DMS79 treated with DMSO at 0.1 percent for 48 hours (cell line): Measurements from ENCODE around the gene ME3.
"Not testable (repeated sequence)": the region's sequence is repeated elsewhere in the genome, so short reads cannot be mapped to it uniquely, and the experiment has no call there.

Source experiments
- DNase-seq: peaks from one replicate; lab custom pipeline; 2025; lab: John Stamatoyannopoulos, UW

ME3 gene

DNA sequence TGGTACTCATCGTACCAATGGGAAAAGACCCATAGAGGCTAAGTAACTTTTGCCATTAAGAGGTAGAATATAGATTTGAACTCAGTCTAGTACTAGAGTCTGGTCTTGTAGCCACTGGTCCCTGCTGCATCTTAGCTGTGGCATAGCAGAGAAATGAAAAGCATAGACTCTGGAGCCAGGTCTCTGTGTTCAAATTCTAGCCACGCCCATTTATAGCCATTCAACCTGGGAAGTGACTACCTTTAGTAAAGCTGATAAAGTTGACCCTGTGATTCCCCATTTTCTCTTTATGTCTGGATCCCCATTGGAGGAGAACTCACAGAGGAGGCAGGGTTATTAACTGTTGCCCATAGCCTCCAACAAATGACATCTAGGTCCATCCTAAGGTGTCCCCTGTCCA is 113.6 kb downstream of the ME3 start:
- no peak for DNase-seq

DNA sequence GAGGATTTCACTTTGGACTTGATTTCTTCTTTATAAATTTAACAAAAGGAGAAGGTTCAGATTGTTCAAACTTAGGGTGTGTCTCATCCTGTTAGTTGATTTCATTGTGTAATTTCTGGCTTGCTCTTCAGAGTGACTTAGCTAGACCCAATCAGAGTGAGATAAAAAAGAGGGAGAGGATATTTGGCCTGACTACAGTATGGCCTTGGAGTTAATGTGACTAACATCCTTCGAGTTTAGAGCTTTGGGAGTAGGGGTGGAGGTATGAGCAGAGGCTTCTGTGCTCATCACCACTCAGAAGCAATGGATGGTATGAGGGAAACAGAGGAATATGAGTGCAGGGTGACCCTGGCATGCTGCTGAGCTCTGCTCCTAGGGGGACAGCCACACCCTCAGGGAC is 114.2 kb downstream of the ME3 start:
- DNase-seq = no peak

DNA sequence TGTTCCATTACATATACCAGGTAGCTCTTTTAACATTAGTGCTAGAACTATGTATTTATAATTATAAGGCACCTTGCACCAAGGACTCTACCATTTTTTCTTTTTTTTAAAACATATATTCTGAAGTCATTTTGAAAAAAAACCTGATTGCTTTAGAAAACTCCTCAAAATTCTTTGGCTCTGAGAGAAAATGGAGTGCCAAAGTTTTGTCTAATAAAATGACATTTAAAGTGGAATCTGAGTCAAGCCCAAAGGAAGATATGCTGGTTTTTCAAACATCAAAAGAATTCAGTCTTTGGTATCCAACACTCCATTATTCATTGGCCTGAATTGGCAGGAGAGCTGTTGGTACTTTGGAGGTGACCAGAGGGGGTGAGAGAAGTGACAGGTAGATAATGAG is 116.5 kb downstream of the ME3 start:
- no peak for DNase-seq

DNA sequence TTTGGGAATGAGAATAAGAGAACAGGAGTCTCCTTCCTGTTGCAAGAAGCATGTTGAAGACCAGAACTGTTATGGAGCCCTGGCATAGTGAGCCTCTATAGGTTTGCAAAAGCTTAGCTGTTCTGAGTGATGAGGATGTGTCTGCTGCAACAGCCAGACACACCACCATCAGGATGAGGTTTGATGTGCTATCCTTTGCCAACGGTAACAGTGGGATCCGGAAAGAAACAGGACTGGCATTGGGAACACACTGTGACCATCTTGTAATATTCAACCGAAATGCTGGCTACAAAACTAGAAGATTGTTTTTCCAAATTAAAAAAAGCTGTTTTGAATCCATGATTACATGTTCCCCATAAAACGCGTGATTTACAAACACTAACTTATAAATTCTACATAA is 117.0 kb downstream of the ME3 start:
- DNase-seq = no peak

DNA sequence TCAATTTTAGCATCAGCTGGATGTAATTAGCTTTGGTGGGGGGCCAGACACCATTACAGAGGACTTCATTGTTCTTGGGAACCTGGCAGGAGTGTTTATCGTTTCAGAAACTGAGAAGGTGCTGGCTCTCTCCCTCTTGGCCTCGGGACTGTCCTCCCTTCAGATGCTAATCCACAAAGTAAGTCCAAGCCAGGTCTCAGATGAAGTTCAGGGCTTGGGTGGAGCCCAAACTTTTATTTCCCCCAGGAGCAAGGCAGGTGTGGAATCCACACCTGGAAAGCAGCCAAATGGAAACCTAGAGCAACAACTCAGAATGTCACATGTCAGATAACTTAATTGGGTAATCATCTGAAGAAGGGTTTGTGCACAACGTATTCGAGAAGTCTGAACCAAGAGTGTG is 119.2 kb downstream of the ME3 start:
- no peak for DNase-seq

DNA sequence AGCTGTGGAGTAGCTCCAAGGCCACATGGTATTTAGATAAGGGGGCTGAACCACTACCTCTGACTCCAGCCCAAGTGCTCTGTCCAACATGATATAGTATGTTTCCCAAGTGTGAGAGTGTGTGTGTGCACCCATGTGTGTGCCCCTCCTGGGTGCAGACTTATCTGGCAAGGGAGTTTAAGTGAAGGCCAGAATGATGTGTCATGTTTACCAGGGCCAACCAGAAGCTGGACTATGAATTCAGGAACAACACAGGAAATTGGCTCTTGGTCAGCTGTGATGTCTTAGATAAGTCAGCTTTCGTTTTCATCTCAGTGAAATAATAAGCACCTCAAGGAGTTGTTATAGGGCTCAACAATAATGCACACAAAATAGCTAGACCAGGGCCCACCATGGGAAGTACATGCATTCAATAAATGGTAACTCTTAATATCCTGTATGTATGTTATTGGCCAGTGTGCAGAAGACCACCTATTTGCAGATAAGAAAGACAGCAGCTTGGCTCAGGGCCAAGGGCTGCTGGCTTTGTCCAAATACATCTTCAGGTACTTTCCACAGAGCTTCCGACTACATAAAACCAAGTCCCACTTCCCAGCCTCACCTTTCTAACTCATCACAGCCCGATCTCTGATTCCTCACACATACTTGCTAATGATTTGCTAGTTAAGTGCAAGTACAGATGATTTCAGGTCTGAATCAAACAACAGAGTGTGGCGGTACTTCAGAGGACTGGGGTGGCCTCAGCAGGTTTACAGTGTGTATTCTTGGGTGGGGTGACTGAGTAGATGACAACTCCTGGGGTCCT is 120.9 kb downstream of the ME3 start:
- no peak for DNase-seq

DNA sequence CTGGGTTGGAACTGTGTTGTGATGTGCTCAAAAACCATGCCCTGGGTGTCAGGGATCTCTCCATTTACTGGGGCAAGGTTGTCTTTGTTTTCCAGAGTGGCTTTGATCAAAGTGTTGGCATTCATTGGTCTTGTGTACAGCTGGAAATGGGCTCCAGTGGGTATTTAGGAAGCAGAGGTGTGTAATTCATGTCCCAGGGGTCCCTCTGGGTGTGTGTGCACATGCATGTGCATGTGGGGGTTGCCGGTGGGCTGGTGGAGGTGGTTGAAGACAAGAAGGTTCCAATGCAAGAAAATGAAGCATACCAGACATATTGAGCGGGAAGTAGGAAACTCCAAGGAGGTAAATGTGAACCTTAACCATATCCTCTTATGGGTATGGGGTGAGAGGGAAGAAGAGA is 121.7 kb downstream of the ME3 start:
- no peak for DNase-seq

DNA sequence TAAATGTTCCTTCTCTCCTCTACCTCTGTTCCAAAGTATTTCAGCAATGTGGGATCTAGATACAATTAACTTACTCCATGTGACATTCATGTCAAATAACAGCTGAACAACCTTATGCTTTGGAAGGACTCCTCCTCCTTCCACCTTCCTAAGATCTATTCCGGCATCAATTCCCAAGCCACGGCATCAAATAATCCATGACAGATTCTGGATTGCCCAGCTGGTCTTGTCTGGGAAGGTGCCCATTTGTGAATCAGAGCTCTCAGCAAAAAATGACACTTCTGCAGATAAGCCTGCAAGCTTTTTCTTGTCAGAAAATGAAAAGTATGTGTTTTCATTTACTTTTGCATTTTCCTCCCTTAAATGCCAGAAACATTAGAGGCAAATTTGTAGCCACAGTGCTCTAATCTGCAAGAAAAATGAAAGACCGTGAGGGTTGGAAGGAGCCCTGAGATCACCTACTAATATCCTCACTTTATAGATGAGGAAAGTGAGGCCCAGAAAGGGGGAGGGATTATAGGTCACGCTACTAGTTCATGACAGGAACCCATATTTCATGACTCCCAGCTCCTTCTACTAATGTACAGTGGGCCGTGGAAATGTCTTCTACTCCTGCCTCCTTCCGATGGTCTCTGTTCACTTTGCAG is 124.0 kb downstream of the ME3 start:
- no peak for DNase-seq

DNA sequence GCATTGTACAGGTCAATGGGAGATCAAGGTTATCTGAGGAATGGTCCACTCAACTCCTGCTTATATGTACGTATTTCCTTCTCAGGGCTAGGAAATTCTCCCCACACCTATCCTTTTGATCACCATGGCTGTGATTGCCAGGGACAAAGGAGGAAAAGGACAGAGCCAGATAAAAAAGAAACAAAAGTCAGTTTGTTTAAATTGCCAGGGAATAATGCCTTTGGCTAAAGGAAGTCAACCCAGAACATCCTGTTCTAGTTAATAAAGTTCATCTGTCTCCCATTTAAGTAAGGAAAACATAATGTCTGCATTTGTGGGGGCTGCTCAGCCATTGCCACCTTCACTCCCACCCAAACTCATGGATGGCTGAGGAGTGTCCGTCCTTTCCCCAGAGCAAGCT is 124.7 kb downstream of the ME3 start:
- no peak for DNase-seq

DNA sequence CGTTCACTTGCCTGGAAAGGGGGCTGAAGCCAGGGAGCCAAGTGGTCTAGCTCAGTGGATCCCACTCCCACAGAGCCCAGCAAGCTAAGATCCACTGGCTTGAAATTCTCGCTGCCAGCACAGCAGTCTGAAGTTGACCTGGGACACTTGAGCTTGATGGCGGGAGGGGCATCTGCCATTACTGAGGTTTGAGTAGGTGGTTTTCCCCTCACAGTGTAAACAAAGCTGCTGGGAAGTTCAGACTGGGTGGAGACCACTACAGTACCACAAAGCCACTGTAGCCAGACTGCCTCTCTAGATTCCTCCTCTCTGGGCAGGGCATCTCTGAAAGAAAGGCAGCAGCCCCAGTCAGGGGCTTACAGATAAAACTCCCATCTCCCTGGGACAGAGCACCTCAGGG is 131.1 kb downstream of the ME3 start:
- DNase-seq = peak; percentile 7

DNA sequence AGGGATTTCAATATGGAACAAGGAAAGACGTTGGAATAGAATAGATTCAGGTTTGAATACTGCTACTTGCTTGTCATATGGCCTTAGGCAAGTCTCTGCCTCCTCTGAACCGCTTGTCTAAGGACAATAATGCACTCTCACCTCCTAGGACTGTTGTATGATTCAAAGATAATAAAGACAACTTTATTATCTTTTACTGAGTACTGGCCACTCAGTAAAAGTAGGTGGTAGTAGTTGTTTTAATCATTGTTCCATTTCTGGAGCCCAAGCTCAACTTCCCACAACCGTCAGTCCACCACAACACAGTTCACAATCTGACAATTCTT is 134.2 kb downstream of the ME3 start:
- no peak for DNase-seq

DNA sequence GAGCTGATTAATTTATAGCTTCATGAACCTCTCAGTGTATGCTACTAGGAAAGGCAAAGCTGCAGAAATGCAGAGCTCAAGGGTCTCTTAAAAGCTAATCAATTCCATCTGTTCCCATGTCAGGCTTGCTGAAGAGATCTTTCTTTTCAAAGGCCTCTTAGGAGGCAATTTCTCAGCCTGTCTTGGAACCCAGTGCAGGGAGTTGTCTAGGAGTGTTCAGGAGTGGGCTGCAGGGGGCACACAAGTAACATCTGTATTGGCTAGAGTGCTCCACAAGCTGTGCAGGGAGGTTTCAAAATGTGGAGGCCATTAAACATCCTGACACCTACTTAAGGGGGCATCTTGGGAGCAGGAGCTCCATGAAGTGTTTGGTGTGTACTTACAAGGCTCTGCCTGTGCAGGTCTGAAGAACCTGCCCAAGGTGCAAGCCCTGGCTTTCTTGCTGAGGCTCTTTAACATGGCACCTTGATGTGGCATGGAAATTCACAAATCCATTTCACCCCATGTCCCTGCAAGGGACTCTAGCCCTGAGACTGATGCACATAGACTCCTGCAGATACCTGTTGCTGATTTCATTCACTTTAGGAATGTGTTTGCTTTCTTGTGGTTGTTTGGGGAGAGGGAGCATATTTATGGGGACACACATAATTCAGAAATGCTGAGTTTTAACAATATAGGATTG is 134.7 kb downstream of the ME3 start:
- DNase-seq = peak; percentile 63

DNA sequence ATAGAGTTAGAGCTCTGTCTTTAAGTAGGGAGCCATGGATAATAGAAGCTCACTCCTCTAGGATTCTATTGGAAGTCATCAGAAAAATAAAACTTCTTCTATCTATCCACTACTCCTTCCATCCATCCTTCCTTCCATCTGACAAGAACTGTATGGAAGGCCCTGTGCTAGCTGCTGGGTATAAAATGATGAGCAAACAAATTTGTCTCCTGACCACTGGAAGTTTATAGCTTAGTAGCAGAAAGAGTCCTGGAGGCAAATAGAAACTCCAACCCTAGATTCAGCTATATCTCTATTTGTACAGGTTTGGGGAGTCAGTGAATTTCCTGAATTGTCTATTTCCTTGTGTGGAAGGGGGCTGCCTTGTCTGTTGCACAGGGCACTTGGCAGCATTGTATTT is 136.6 kb downstream of the ME3 start:
- DNase-seq = no peak

DNA sequence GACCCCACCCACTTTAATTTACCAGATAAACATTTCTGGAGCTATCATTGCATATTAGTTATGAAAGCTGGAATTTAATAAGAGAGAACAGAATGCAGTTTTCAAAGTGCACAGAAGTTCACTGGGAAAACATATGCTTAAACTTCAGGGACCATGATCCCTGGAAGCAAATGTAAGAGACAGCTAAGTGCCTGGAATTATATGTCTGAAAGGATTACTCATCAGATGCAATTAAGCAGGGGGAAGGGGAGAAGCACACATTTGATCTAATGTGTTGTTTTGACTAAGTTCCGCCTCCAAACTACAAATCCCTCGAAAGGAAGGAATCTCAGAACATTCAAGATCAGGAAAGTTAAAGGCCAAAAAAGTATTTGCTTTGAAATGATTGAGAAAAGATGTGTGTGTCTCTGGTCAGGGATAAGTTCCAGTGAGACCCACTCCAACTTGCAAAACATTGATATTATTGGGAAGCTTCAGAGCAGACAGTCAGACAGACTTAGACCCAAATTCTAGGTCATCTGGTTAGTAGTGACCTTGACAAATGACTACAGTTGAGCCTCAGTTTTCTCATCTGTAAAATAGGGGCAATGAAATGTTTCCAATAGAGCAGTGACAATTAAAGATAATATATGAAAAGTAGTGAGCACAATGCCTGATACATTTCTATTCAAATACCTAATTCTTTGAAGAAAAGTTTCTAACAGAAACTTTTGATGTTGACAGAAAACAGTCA is 147.6 kb downstream of the ME3 start:
- no peak for DNase-seq

DNA sequence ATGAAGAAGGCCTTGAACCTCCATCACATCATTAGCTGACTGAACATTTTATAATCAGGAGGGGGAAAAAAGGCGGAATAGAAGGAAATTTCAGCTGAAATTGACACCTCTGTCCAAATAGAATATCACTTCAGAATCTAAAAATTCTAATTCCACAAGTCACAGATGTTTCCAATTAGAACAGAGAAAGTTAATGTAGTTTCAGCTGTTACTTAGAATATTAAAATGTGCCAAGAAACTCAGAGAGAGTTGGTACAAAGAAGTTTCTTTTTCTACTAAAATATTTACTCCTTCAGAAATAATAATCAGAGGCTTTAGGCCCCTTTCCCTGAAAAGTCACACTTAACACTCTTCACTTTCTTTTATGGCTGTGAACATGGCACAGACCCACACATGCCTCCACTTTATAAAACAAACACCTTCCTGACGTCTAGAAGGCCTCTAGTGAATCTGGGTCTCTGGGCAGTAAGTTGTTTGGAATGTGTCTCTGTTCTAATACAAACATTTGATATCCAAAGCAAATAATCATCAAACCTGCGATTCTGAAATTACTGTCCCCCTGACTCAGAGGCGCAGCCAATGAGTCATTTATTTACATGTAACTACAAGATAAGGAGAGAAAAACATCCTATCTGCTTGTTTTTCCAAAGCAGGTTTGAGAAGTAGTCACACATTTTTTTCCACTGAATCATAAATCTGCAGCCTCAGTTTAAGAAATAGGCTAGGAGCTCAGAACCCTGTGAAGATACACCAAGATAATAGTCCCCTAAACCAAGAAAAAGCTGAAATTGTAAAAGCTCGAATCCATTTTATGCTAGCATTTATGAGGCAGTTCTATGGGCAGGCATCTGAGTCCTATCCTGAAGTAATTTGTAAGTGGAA is 148.4 kb downstream of the ME3 start:
- no peak for DNase-seq

DNA sequence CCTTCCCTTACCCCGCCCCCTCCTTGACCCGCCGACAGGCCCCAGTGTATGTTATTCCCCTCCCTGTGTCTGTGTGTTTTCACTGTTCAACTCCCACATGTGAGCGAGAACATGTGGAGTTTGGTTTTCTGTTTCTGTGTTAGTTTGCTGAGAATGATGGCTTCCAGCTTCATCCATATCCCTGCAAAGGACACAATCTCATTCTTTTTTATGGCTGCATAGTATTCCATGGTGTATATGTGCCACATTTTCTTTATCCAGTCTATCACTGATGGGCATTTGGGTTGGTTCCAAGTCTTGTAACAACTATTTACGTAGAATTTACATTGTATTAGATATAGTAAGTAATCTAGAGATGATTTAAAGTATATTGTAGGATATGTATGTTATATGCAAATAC is 149.9 kb downstream of the ME3 start:
- DNase-seq = not testable (repeated sequence)

DNA sequence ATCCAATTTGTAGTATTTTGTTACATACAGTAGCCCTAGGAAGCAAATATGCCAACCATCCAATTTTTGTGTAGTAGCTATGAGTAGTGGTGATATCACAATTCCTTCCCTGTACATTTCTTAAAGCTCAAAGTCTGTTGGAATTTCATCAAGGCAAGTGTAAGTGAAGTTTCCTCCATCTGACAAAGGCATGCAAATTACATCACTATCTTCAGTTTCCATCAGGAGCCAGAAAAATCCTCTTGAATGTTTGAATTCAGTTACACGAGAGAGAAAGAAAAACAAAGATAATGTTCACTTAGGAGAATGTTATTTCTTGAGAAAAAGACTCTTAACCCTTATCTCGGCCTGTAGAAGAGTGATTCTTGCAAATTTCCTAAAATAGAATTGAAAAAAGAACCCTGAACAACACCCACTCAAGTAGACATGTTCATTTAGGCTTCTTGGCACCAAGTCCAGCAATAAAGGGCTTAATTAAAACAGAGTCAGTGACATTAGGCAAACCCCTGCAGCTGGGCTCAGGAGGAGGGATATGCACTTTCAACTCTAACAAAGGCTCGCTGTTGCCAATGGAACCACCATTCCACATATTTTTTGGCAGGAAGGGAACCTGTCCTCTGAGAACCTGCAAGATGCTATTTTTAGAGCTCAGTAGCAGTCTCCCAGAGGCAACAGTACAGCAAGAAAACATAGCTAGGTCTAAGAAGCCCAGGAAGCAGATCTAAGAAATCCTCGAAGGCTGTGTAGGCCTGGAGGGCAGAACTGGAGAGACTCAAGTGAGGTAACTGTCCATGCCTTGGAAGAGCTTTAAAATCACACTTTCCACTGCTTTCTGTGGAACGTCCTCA is 153.1 kb downstream of the ME3 start:
- peak; percentile 55 for DNase-seq

DNA sequence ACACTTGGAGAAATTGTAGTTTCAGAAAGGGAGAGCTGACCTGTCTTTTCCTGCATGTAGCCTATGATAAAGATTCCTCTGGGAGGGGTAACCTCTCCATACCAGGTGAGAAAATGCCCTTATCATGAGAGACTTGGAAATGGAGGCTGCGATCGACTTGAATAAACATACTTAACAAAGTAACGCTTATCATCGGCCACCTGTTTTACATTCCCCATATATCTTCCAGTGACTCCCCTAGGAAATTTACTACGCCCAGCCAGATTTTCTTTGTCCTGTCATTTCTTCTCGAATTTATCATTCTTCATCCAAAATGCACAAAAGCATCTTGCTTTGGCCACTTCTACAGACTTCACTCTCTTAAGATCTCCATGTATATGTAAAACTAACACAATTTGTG is 154.2 kb downstream of the ME3 start:
- DNase-seq = no peak

DNA sequence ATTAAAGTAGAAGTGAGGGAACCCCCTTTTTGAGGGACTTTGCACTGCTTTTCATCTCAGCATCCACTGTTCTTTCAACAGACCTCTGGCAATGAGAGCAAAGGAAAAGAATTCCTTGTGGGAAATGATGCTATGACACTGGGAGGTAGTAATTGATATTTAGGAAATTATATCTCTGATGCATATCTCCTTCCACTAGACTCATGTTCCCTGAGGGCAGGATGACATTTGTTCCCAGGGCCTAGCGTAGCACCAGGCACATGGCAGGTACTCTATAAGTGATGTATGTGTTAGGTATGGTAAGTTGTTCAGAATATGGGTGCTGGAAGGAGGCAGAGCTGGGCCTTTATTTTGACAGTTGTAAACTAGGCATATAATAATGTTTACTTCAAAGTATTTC is 154.9 kb downstream of the ME3 start:
- no peak for DNase-seq

DNA sequence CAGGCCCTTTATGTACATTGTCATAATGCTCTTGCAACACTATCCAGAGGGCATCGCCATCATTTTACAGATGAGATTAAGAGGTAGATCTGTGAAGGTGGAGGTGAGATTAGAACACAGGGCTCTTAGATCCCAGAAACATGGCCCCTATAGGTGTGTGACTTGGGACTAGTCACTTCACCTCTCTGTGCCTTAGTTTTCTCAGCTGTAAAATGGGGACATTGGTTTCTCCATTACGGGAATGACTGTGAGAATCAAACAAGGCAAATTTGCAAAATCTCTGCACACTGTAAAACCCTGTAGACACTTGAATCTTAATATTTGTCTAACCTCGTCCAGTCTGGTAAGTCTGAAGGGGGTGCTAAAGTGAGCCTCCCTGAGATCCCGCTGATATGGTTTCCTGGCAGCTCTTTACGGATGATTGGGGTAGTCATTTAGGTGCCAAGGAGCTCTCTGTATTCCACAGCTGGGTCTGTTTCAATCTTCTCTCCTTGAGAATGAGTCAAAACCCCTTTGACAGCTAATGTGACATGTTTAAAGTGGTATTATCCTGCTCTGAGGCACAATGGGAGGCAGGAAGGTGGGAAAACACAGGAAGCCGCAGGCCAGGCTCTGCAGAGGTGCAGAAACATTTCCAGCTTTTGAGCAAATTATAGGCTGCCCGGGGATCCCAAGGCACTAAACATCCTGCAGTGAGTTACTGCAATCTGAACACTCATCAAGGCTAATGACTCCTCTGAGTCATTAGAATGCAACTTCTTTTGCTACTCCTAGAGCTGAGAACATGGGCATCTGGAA is 156.9 kb downstream of the ME3 start:
- peak; percentile 40 for DNase-seq
